Measurements from ENCODE around the gene CLTA.

CLTA gene

DNA sequence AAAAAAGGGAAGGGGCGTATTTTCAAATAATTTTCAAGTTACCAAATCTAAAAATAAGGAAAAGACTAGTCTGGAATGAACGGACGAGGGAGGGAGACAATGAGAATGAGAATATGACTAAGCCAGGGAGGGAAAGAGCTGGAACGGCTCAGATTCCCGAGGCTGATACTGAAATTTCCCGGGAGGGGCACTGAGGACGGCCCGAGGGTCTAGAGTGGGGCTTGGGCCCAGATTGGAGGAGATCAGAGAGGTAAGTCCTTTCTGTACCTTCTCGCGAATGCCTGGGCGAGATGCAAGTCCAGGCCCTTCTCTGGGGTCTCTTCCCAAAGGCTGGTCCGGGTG lies 24.9 kb upstream of the CLTA start:
- Histone ChIP-seq H3K36me3 (ENCODE audit: control insufficient read depth, insufficient read depth, low read length) (no peaks in the 10 kb centered on the region), H3K4me2 (ENCODE audit: low read length) (no peak overlapping the region), H3K9me3 (ENCODE audit: control insufficient read depth, low read length) (no peaks in the 10 kb centered on the region), H3K4me3 (ENCODE audit: low read depth, low read length) (no peak overlapping the region), H3K27me3 (ENCODE audit: control insufficient read depth, insufficient read depth, low read length) (no peaks in the 10 kb centered on the region), H3K27ac (no peak overlapping the region), H3K4me1 (no peaks in the 10 kb centered on the region), H3K79me2 (no peaks in the 10 kb centered on the region), H3K9ac (no peak overlapping the region), H2AFZ (no peak overlapping the region)
- TF ChIP-seq, protein P1, sequence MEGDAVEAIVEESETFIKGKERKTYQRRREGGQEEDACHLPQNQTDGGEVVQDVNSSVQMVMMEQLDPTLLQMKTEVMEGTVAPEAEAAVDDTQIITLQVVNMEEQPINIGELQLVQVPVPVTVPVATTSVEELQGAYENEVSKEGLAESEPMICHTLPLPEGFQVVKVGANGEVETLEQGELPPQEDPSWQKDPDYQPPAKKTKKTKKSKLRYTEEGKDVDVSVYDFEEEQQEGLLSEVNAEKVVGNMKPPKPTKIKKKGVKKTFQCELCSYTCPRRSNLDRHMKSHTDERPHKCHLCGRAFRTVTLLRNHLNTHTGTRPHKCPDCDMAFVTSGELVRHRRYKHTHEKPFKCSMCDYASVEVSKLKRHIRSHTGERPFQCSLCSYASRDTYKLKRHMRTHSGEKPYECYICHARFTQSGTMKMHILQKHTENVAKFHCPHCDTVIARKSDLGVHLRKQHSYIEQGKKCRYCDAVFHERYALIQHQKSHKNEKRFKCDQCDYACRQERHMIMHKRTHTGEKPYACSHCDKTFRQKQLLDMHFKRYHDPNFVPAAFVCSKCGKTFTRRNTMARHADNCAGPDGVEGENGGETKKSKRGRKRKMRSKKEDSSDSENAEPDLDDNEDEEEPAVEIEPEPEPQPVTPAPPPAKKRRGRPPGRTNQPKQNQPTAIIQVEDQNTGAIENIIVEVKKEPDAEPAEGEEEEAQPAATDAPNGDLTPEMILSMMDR (IDR thresholded peaks at IDR 0.05), result no peak

DNA sequence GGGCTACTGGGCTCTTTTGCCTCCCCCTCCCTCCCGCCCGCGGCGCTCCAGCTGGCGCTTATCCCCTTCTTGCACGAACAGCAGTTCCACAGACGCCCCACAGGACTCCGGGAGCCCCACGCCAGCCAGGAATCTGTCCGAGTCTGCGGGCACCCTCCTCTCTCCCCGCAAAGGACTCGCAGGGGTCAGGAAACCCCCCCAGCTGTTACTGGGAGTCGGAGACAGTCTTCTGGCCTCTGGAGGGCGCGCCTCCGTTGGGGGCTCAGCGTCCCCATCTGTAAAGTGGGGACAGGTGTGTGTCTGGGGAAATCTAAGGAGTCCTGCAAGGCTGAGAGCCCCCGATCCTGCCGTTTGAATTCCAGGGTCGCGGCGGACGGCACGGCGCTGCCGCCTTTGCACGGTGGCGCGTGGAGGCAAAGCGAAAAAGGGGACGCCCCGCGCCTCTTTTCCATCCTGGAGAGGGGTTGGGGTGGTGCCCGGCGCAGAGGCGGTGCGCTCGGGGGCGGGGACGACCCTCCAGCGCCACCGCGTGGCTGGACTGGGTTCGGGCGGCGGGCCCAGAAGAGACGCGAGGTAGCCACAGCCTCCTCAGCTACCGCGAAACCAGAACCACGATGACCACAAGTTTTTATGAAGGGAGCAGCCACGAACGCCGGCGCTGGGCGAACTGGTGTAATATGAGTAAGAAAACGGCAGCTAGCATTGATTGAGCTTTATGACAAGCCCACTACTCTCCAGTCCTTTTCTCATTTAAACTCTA lies 24.4 kb upstream of the CLTA start:
- H3K27me3 ChIP-seq (ENCODE audit: control insufficient read depth, insufficient read depth, low read length), result no peaks in the 10 kb centered on the region
- peak overlapping the region; percentile 55 for H3K4me2 ChIP-seq (ENCODE audit: low read length)
- H3K4me1 ChIP-seq, result no peaks in the 10 kb centered on the region
- no peaks in the 10 kb centered on the region for H3K9me3 ChIP-seq (ENCODE audit: control insufficient read depth, low read length)
- no peak overlapping the region for H3K9ac ChIP-seq
- H3K27ac ChIP-seq, result no peak overlapping the region
- H3K79me2 ChIP-seq, result no peaks in the 10 kb centered on the region
- H3K4me3 ChIP-seq (ENCODE audit: low read depth, low read length), result no peak overlapping the region
- no peaks in the 10 kb centered on the region for H3K36me3 ChIP-seq (ENCODE audit: control insufficient read depth, insufficient read depth, low read length)
- H2AFZ ChIP-seq, result peak overlapping the region; percentile 74
- TF ChIP-seq, protein P1 (IDR thresholded peaks at IDR 0.05), result peak; percentile 78

DNA sequence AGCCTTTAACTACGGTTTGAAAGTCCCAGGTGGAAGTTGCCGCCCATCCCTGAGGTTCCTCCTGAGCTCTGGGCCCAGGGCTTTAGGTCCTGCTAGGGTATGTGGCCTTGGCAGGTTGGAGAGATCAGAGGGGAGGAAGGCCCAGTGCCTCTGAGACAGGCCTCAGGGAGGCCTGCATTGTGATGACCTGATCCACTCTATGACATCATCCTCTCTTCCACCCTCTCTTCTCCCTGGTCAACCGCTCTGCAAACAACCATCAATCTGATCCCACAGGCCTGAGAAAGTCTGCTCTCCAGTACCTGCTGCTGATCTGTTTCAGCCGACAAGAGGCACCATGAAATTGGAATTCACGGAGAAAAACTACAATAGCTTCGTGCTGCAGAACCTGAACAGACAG lies 21.6 kb upstream of the CLTA start, which contains the start of gene CCIN:
CCIN (plus strand) TSS at position 223 of the 400 bp plus-strand sequence; CDS start at position 338, 115 bp downstream.
- no peaks in the 10 kb centered on the region for H3K27me3 ChIP-seq (ENCODE audit: control insufficient read depth, insufficient read depth, low read length)
- H3K9me3 ChIP-seq (ENCODE audit: control insufficient read depth, low read length), result no peaks in the 10 kb centered on the region
- H3K4me2 ChIP-seq (ENCODE audit: low read length), result no peak within 1 kb of the TSS
- no peaks in the 10 kb centered on the region for H3K4me1 ChIP-seq
- H3K79me2 ChIP-seq, result no peaks in the 10 kb centered on the region
- no peak within 1 kb of the TSS for H3K4me3 ChIP-seq (ENCODE audit: low read depth, low read length)
- no peaks in the 10 kb centered on the region for H3K36me3 ChIP-seq (ENCODE audit: control insufficient read depth, insufficient read depth, low read length)
- H3K9ac ChIP-seq, result no peak within 1 kb of the TSS
- H2AFZ ChIP-seq, result no peak within 1 kb of the TSS
- TF ChIP-seq, protein P1 (IDR thresholded peaks at IDR 0.05), result no peak
- no peak within 1 kb of the TSS for H3K27ac ChIP-seq

DNA sequence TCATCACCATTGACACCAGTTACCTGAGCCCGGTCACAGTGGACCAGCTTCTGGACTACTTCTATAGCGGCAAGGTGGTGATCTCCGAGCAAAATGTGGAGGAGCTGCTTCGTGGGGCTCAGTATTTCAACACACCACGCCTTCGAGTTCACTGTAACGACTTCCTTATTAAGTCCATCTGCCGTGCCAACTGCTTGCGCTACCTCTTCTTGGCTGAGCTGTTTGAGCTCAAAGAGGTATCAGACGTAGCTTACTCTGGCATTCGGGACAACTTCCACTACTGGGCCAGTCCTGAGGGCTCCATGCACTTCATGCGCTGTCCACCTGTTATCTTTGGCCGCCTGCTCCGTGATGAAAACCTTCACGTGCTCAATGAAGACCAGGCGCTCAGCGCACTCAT lies 21.0 kb upstream of the CLTA start:
- Histone ChIP-seq H3K36me3 (ENCODE audit: control insufficient read depth, insufficient read depth, low read length) (no peaks in the 10 kb centered on the region), H3K9me3 (ENCODE audit: control insufficient read depth, low read length) (no peaks in the 10 kb centered on the region), H3K27me3 (ENCODE audit: control insufficient read depth, insufficient read depth, low read length) (no peaks in the 10 kb centered on the region), H3K27ac (no peak overlapping the region), H3K9ac (no peak overlapping the region), H2AFZ (no peak overlapping the region), H3K4me2 (ENCODE audit: low read length) (no peak overlapping the region), H3K4me3 (ENCODE audit: low read depth, low read length) (no peak overlapping the region), H3K79me2 (no peaks in the 10 kb centered on the region), H3K4me1 (no peaks in the 10 kb centered on the region)
- TF ChIP-seq, protein P1 (IDR thresholded peaks at IDR 0.05), result no peak

DNA sequence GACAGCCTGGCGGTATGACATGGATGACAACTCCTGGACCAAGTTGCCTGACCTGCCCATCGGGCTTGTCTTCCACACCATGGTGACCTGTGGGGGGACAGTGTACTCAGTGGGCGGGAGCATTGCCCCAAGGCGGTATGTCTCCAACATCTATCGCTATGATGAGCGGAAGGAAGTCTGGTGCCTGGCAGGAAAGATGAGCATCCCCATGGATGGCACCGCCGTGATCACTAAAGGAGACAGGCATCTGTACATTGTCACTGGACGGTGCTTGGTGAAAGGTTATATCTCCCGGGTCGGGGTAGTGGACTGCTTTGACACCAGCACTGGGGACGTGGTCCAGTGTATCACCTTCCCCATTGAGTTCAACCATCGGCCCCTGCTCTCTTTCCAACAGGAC lies 20.2 kb upstream of the CLTA start:
- TF ChIP-seq, protein P1 (IDR thresholded peaks at IDR 0.05), result no peak
- no peaks in the 10 kb centered on the region for H3K9me3 ChIP-seq (ENCODE audit: control insufficient read depth, low read length)

More for the DNA sequence above, 20.2 kb upstream of the CLTA start:
- Histone ChIP-seq H3K27me3 (ENCODE audit: control insufficient read depth, insufficient read depth, low read length) (no peaks in the 10 kb centered on the region), H3K4me1 (no peaks in the 10 kb centered on the region), H3K27ac (no peak overlapping the region), H3K4me2 (ENCODE audit: low read length) (no peak overlapping the region), H3K9ac (no peak overlapping the region), H2AFZ (no peak overlapping the region), H3K79me2 (no peaks in the 10 kb centered on the region), H3K36me3 (ENCODE audit: control insufficient read depth, insufficient read depth, low read length) (no peaks in the 10 kb centered on the region), H3K4me3 (ENCODE audit: low read depth, low read length) (no peak overlapping the region)

Data from parathyroid adenoma (tissue), 2 donors.